Gastroesophageal sphincter (tissue), 3 donors: ENCODE data around the gene ETV6.

Source experiments
- CTCF ChIP-seq, 4 experiments: fragments of 200-600 bp in 2 of 4; fragments of 450-650 bp in 2 of 4; sonication (generic) in 1 of 4; IDR thresholded peaks; one replicate each; pipeline ENCODE4 v1.5.1; 2017 to 2019; ENCODE audit warnings: antibody characterized with exemption in 4 of 4, mild to moderate bottlenecking in 2 of 4, moderate library complexity in 2 of 4
- EP300 ChIP-seq: sonication (generic); formaldehyde crosslinking; IDR thresholded peaks from one replicate; pipeline ENCODE4 v1.6.1; 2017; ENCODE audit warnings: antibody characterized with exemption, mild to moderate bottlenecking
- POLR2A ChIP-seq, 2 donors: fragments of 450-650 bp; IDR thresholded peaks; one replicate each; pipeline ENCODE4 v1.6.1; 2017; ENCODE audit warnings: antibody characterized with exemption in 2 of 2, mild to moderate bottlenecking in 2 of 2, moderate library complexity in 1 of 2
- POLR2AphosphoS5 ChIP-seq: sonication (generic); formaldehyde crosslinking; IDR thresholded peaks from one replicate; pipeline ENCODE4 v1.6.1; 2017; ENCODE audit warnings: antibody characterized with exemption

- TF ChIP-seq CTCF (IDR thresholded peaks at IDR 0.05): no peak
- TF ChIP-seq POLR2A (IDR thresholded peaks at IDR 0.05): no peak
- no peak for TF ChIP-seq POLR2AphosphoS5
- TF ChIP-seq EP300: no peak
These were observed 138.0 kb downstream of the ETV6 start for GRCh38 chr12:11787437-11787836.
